ENCODE results near the gene C2CD2.

- no peak for TF ChIP-seq CTCF (IDR thresholded peaks at IDR 0.05)
- no peak for TF ChIP-seq POLR2AphosphoS5 (IDR thresholded peaks at IDR 0.05)
Observed at GRCh38 chr21:41876396-41876795, 77.4 kb downstream of the C2CD2 start.

All from breast epithelium (tissue), 3 donors.